Epithelial cell of proximal tubule (primary cell): Measurements from ENCODE around the gene PLCL2. TPM values are rescaled to one million over a fixed set of nuclear protein-coding genes. Genes with fewer than 3 reads are reported as not detected.
"Not testable (repeated sequence)": the region's sequence is repeated elsewhere in the genome, so short reads cannot be mapped to it uniquely, and the experiment has no call there.

Source experiments
- DNase-seq: peaks from one replicate; pipeline ENCODE4 v3.0.0-alpha.2; 2011; ENCODE audit warnings: low read depth
- H3K4me3 ChIP-seq: 2 replicates; pipeline ENCODE4 v1.5.1; 2011; ENCODE audit warnings: low read depth, mild to moderate bottlenecking, low read length
- CTCF ChIP-seq: conservative IDR thresholded peaks from 2 replicates; pipeline ENCODE4 v1.5.1; 2012; ENCODE audit warnings: low read depth, mild to moderate bottlenecking, low read length
- total RNA-seq: library from RNA; depleted of rRNA; stranded (reverse); fragments of >200 nt; gene quantifications from 2 replicates; pipeline ENCODE4 v1.2.3, GENCODE V29; 2015

The PLCL2 gene
- total RNA-seq, 1 donor from 2014 or later, result 3.5 TPM

- DNase-seq, result no peak
- no peak overlapping the region for H3K4me3 ChIP-seq
- no peak for TF ChIP-seq CTCF
Observed at GRCh38 chr3:16978921-16979271, 94.1 kb downstream of the PLCL2 start.

GRCh38 chr3:16979769-16980515 lies 95.2 kb downstream of the PLCL2 start:
- DNase-seq, H3K4me3 ChIP-seq: not testable (repeated sequence)

GRCh38 chr3:16980526-16980925 lies 95.8 kb downstream of the PLCL2 start:
- not testable (repeated sequence) for H3K4me3 ChIP-seq, DNase-seq

- no peak overlapping the region for H3K4me3 ChIP-seq
- no peak for DNase-seq
- no peak for TF ChIP-seq CTCF
Observed at GRCh38 chr3:16982460-16982859, 97.7 kb downstream of the PLCL2 start.

- TF ChIP-seq CTCF, result no peak
- no peak for DNase-seq
- H3K4me3 ChIP-seq, result no peak overlapping the region
Observed at GRCh38 chr3:16985608-16986007, 100.9 kb downstream of the PLCL2 start.

- no peak overlapping the region for H3K4me3 ChIP-seq
- no peak for TF ChIP-seq CTCF
- DNase-seq, result no peak
Observed at GRCh38 chr3:16987141-16987540, 102.4 kb downstream of the PLCL2 start.

- no peak overlapping the region for H3K4me3 ChIP-seq
- TF ChIP-seq CTCF, result no peak
- DNase-seq, result no peak
Observed at GRCh38 chr3:16990163-16990562, 105.4 kb downstream of the PLCL2 start.

- no peak for TF ChIP-seq CTCF
- DNase-seq, result no peak
- no peak overlapping the region for H3K4me3 ChIP-seq
Observed at GRCh38 chr3:16992198-16992597, 107.4 kb downstream of the PLCL2 start.
